NT2/D1 (cell line): ENCODE data around the gene ROCK2.

Experiments
- DNase-seq: peaks from one replicate; pipeline ENCODE4 v3.0.0-alpha.2; 2011; ENCODE audit warnings: low read depth, low spot score
- H3K27me3 ChIP-seq: 2 replicates; pipeline ENCODE4 v1.6.0; 2011; ENCODE audit warnings: mild to moderate bottlenecking; ENCODE audit not compliant: insufficient read length, insufficient read depth
- H3K36me3 ChIP-seq: 2 replicates; pipeline ENCODE4 v1.6.1; 2011; ENCODE audit warnings: mild to moderate bottlenecking, low read length, mixed read lengths; ENCODE audit not compliant: insufficient read depth, insufficient read length
- H3K4me1 ChIP-seq: 2 replicates; pipeline ENCODE4 v1.5.1; 2011; ENCODE audit not compliant: insufficient read depth, insufficient read length
- H3K4me3 ChIP-seq: 2 replicates; pipeline ENCODE4 v1.5.1; 2011; ENCODE audit warnings: low read depth; ENCODE audit not compliant: insufficient read length
- H3K9ac ChIP-seq: 2 replicates; pipeline ENCODE4 v1.6.0; 2011; ENCODE audit warnings: low read depth; ENCODE audit not compliant: insufficient read length
- H3K9me3 ChIP-seq: 2 replicates; pipeline ENCODE4 v1.5.1; 2011; ENCODE audit warnings: mild to moderate bottlenecking, low read length; ENCODE audit not compliant: insufficient read depth
- SUZ12 ChIP-seq: IDR thresholded peaks from 2 replicates; pipeline ENCODE4 v1.6.1; 2011; ENCODE audit not compliant: insufficient read length, insufficient read depth; ENCODE audit errors: extremely low read depth
- YY1 ChIP-seq: IDR thresholded peaks from 2 replicates; pipeline ENCODE4 v1.6.1; 2011; ENCODE audit not compliant: insufficient read length, insufficient read depth
- ZNF274 ChIP-seq: IDR thresholded peaks from 2 replicates; pipeline ENCODE4 v1.6.1; 2011; ENCODE audit warnings: mild to moderate bottlenecking, low read depth, low read length

Gene ROCK2

DNA sequence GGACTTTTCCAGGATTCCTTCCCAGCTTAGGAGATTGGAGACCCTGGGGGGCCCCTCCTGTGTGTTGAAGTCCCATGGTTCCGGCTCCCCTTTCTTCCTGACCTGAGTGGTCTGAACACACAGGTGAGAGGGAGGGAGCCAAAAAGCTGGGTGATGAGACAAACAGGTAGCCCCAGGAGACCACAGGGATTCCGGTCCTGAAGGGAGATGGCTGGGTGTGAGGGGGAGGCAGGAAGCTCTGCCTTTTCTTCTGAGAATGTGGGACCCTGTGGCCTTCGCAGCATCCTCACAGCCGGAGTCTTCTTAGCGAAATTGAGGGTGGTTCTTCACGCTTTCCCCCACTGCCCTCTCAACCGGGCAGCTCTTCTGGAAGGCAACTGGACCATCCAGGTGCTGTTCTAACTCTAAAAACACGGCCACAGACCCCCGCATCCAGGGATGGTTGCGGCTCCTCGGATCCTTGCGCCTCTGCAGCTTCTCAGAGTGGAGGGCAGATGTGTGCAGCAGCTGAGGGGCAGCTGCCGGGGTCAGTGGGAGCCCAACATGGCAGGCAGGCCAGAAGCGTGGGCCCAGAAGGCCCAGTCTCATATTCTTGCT is 184.8 kb downstream of the ROCK2 start:
- no peaks in the 10 kb centered on the region for H3K4me1 ChIP-seq
- H3K36me3 ChIP-seq: no peaks in the 10 kb centered on the region
- H3K4me3 ChIP-seq: no peak overlapping the region

DNA sequence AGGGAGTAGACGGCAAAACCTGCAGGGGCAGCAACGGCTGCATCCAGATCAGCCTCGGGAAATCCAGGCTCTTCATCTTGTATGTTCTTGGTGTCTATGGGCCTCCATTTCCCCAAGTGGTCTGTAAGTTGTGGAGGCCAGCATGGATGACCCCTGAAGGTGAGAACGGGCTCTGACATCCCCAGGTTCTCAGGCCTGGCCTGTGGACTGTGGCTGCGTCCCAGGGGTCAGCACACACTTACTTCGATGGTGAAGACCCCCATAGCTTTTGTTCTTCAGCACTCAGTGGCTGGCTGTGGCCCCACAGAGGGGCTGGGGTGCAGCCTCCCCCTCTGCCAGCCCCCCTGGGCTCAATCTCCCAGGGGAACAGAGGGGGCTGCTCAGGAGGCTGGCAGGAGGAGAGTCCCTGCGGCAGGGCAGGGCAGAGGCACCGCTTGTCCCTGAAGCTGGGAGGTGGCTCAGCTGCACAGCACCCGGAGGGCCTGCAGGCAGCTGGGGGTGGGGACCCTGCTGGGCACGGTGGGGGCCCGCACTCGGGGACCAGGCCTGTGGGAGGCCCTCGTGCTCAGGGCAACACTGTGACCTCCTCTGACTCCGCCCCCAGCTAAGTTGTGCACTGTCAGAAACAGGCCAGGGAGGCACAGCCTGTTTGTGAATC is 185.4 kb downstream of the ROCK2 start:
- Histone ChIP-seq H3K9ac (no peak overlapping the region), H3K9me3 (no peaks in the 10 kb centered on the region), H3K27me3 (peaks cover 3% of the 10 kb centered on the region), H3K4me3 (no peak overlapping the region), H3K4me1 (no peaks in the 10 kb centered on the region), H3K36me3 (no peaks in the 10 kb centered on the region)
- TF ChIP-seq ZNF274: no peak
- no peak for TF ChIP-seq SUZ12
- no peak for TF ChIP-seq YY1
- DNase-seq: no peak

More for the DNA sequence above, 184.8 kb downstream of the ROCK2 start:
- no peak overlapping the region for H3K9ac ChIP-seq
- TF ChIP-seq YY1: no peak
- no peak for TF ChIP-seq ZNF274
- no peak for TF ChIP-seq SUZ12
- peaks cover 3% of the 10 kb centered on the region for H3K27me3 ChIP-seq
- no peaks in the 10 kb centered on the region for H3K9me3 ChIP-seq
- no peak for DNase-seq

DNA sequence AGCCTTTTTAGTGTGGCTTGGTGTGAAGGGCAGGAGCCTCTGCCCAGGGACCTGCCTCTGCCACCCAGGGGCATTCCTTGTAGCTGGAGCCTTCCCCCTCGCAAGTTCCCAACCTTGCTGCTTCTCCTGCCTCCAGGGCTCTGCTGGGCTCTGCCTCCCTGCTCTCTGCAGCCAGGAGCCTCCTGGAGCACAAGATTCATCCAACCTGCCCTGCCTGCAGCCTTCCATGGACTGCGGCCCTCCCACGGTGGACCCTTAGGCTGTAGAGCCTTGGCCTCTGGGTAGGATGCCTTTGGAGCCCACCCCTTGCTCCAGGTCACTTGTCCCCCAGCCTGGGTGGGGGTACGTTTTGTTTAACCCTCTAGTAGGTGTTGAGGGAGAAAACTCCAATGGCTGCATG is 186.7 kb downstream of the ROCK2 start:
- Histone ChIP-seq H3K4me3 (no peak overlapping the region), H3K4me1 (no peaks in the 10 kb centered on the region), H3K9ac (peak overlapping the region; percentile 17), H3K9me3 (no peaks in the 10 kb centered on the region), H3K36me3 (no peaks in the 10 kb centered on the region), H3K27me3 (peaks cover 10% of the 10 kb centered on the region)
- DNase-seq: no peak
- TF ChIP-seq YY1: no peak
- no peak for TF ChIP-seq ZNF274
- TF ChIP-seq SUZ12: no peak

DNA sequence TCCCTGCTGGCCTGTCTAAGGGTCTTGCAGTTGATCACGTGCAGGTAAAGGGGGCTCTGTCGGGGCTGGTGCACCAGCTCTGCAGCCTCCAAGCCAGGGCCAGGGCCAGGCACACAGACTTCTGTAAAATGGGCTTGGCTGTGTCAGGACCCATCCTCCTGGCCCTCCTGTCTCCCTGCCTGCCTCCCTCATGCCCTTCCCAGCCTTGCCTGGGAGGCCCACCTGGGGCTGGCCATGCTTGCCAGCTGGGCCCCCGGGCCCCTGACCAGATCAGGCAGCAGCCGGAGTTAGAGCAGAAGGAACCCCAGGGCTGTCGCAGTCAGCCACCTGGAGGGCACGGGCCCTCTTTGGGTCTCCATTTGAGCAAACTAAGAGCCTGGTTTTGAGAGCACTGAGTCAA is 187.1 kb downstream of the ROCK2 start:
- no peak for DNase-seq
- H3K4me1 ChIP-seq: no peaks in the 10 kb centered on the region
- TF ChIP-seq SUZ12: no peak

DNA sequence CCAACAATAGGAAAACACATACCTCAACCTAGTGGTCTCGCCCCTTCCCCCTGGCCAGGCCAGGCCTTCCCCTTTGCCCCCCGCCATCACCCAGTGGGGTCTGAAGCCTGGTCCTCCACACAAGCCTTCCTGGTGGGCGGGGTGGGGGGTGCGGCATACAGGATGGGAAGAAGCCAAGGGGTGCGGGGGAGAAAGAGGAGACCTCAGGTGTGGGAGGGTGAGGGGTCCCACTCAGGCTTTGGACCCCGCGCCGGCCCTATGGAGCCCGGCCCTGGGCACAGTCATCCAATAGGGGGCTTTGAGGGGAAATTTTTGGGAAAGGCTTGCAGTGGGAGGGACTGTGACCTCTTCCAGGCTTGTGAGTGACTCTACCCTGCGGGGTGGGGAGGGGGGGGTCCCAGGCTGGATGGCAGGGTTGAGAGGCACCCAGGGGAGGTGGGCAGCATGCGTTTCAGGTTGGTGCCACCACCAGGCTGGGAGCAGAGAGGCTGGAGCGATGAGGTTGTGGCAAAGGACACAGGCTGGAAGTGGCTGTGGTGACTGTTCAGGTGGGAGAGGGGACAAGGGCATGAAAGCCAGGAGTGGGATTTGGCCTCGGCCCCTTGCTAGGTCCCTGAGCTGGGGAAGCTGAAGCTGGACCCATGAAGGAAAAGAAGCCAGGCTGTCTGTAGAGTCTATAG is 187.9 kb downstream of the ROCK2 start:
- H3K4me3 ChIP-seq: no peak overlapping the region
- H3K4me1 ChIP-seq: no peaks in the 10 kb centered on the region
- no peak overlapping the region for H3K9ac ChIP-seq
- no peak for DNase-seq
- H3K27me3 ChIP-seq: peaks cover 11% of the 10 kb centered on the region
- no peaks in the 10 kb centered on the region for H3K36me3 ChIP-seq
- H3K9me3 ChIP-seq: no peaks in the 10 kb centered on the region
- TF ChIP-seq ZNF274 (no peak), YY1 (no peak), SUZ12 (no peak)

More for the DNA sequence above, 187.1 kb downstream of the ROCK2 start:
- Histone ChIP-seq H3K9me3 (no peaks in the 10 kb centered on the region), H3K9ac (no peak overlapping the region), H3K4me3 (no peak overlapping the region), H3K27me3 (peaks cover 11% of the 10 kb centered on the region), H3K36me3 (no peaks in the 10 kb centered on the region)

DNA sequence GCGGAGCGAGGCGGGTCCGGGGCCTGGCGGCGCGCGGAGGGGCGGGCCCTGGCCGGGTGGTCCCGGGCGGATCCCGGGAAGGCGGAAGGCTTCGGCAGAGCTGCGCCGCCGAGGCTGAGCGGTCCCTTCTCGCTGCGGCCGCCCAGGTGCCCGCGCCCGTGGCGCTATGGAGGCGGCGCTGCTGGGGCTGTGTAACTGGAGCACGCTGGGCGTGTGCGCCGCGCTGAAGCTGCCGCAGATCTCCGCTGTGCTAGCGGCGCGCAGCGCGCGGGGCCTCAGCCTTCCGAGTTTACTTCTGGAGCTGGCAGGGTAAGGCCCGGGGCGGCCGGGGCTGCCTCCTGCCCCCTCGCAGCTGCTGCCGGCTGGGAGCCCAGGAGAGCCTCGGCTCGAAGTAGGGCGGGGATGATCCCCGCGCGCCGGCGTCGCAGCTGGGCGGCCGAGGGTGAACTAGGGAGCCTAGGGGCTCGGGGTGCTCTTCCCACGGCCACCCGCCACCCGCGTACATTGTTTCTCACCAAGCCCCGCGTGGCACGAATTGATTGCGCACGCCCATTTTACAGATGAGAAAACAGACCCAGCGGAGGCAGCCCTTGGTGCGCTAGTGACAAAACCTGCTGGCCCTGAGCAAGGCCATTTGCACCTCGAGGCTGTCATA is 188.9 kb downstream of the ROCK2 start, which contains the start of gene SLC66A3:
Gene SLC66A3 (plus strand): TSS at position 87 of the 655 bp plus-strand sequence. CDS start 80 bp downstream, at position 167.
- no peaks in the 10 kb centered on the region for H3K9me3 ChIP-seq
- H3K9ac ChIP-seq: peak within 1 kb of the TSS; percentile 74
- TF ChIP-seq SUZ12: no peak
- no peak for TF ChIP-seq YY1
- no peaks in the 10 kb centered on the region for H3K36me3 ChIP-seq
- H3K4me3 ChIP-seq: peak within 1 kb of the TSS; percentile 50
- no peaks in the 10 kb centered on the region for H3K4me1 ChIP-seq
- peak; percentile 68 for DNase-seq
- peaks cover 11% of the 10 kb centered on the region for H3K27me3 ChIP-seq

DNA sequence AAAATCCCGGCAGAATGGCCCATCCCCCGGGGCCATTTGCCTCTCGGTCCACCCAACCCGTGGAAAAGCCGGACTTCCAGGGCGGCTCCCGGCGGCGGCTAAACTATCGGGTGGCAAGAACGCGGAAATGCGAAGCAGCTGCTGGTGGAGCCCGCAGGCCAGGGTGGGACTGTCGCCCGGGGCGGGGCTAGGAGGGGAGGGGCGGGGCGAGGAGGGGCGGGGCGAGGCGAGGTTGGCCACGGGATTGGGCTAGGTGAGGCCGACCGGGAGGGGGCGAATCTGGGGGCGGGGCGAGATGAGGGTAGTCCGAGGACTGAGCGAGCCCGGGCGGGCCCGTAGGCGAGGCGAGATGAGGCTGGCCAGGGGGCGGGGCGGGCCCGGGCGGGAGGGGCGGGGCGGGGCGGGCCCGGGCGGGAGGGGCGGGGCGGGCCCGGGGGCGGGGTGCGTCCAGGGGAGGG is 189.5 kb downstream of the ROCK2 start:
- Histone ChIP-seq H3K9ac (peak overlapping the region; percentile 37), H3K4me1 (no peaks in the 10 kb centered on the region), H3K27me3 (peaks cover 11% of the 10 kb centered on the region), H3K9me3 (no peaks in the 10 kb centered on the region), H3K4me3 (peak overlapping the region; percentile 31), H3K36me3 (no peaks in the 10 kb centered on the region)
- TF ChIP-seq YY1 (no peak), ZNF274 (no peak), SUZ12 (no peak)
- peak; percentile 91 for DNase-seq
